Bronchial smooth muscle cell (primary cell): ENCODE measurements around the gene RLN1. TPM values are rescaled to one million over a fixed set of nuclear protein-coding genes. Genes with fewer than 3 reads are reported as not detected.

Experiments
- total RNA-seq: library from RNA; depleted of rRNA; stranded (reverse); fragments of >200 nt; gene quantifications from 2 replicates; pipeline ENCODE4 v1.2.1, GENCODE V29; 2014

Gene RLN1
- total RNA-seq, result not detected in 2 replicates

GRCh38 chr9:5338992-5339981, at the start of gene RLN1:
Gene RLN1 (minus strand): TSS chr9:5339876. CDS start chr9:5339746, 130 bp downstream.

GRCh38 chr9:5303840-5304795, 35.6 kb downstream of the RLN1 start, which contains the start of gene RLN2:
Gene RLN2 (minus strand): TSS chr9:5304716. CDS start chr9:5304580, 136 bp downstream.

Other genes with a start within 250 kb of the RLN1 start
- not detected in 2 replicates for gene INSL6, start 154.2 kb downstream of the RLN1 start, total RNA-seq
- not detected in 2 replicates for gene INSL4, start 108.5 kb downstream of the RLN1 start, total RNA-seq
- gene RLN2, start 35.2 kb downstream of the RLN1 start, total RNA-seq, result not detected in 2 replicates
- gene PLGRKT, start 98.0 kb upstream of the RLN1 start, total RNA-seq, result 9.0 and 11.5 TPM in 2 replicates
- gene CD274, start 110.7 kb upstream of the RLN1 start, total RNA-seq, result 1.1 and 1.6 TPM in 2 replicates
- gene PDCD1LG2, start 170.7 kb upstream of the RLN1 start, total RNA-seq, result 1.9 and 2.7 TPM in 2 replicates